Myometrial cell (primary cell): ENCODE results near the gene SLC35G2. TPM values are rescaled to one million over a fixed set of nuclear protein-coding genes. Genes with fewer than 3 reads are reported as not detected.

ENCODE experiments used
- total RNA-seq: library from RNA; depleted of rRNA; stranded (reverse); fragments of >200 nt; gene quantifications from 2 replicates; pipeline ENCODE4 v1.2.3, GENCODE V29; 2015

The SLC35G2 gene
- total RNA-seq, result 16.4 and 18.4 TPM in 2 replicates

DNA sequence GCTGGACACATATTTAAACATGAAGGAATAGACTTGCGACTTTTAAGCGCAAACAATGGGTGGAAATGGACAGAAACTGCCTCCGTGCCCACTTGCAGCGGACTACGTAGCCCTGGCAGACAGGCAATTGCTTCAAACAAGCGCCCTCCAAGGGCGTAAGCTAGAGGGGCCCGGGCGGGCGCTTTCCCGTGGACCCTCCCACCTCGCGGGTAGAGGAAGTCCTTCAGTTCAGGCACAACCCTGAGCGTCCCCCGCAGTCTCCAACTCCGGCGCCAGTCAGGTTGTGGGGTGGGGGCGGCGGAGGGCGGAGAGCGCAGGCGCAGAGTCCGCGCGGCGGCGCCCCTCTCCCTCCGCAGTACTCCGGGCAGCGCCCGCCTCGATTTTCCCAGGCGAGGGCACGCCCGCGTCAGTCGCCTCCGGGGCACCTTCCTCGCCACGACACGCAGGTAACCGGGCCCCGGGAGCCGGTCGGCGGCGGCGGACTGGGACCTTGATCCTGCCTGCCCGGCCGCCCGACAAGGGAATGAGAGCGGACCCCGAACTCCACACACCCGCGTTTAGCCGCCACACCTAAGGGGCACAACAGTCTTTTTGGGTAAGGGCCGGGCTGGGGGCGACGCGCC lies at the start of gene SLC35G2:
TSS of gene SLC35G2 (plus strand) at position 358 of the 623 bp plus-strand sequence. CDS start 35,335 bp downstream, outside the sequence.

GRCh38 chr3:136861890-136862616 lies 43.1 kb downstream of the SLC35G2 start, which contains the start of gene NCK1:
NCK1 (plus strand) TSS chr3:136862208; CDS start chr3:136928002, 65,794 bp downstream.

Other genes starting within 250 kb of the SLC35G2 start
- 17.6 and 21.1 TPM in 2 replicates for gene STAG1, start 66.7 kb upstream of the SLC35G2 start, total RNA-seq
- gene NCK1, start 43.1 kb downstream of the SLC35G2 start, total RNA-seq, result 30.0 and 38.1 TPM in 2 replicates
- gene IL20RB, start 138.9 kb downstream of the SLC35G2 start, total RNA-seq, result 34.0 and 37.6 TPM in 2 replicates